Melanocyte of skin (primary cell): ENCODE data around the gene DUS2. TPM values are rescaled to one million over a fixed set of nuclear protein-coding genes. Genes with fewer than 3 reads are reported as not detected.

Experiments used
- small RNA-seq, 2 donors: library from RNA; depleted of rRNA; stranded (forward); fragments of <200 nt; gene quantifications; one replicate each; pipeline ENCODE3, GENCODE V24; 2012
- total RNA-seq, 2 donors: library from RNA; depleted of rRNA; stranded (reverse); fragments of >200 nt; gene quantifications; 2 replicates each; pipeline ENCODE4 v1.2.3, GENCODE V29; 2012

The DUS2 gene
- 10 to 100 TPM; 14.1 to 24.6 TPM for total RNA-seq

GRCh38 chr16:68022728-68023537 lies at the start of gene DUS2, which contains the start of gene DDX28:
TSS of gene DUS2 (plus strand) at chr16:68023284. CDS start at chr16:68038024, 14,740 bp downstream.
TSS of gene DDX28 (minus strand) at chr16:68023232. CDS start at chr16:68023202, 30 bp downstream.

GRCh38 chr16:67979955-67980678 lies 43.0 kb upstream of the DUS2 start, which contains the start of gene DPEP3:
TSS of gene DPEP3 (minus strand) at chr16:67980499. CDS start at chr16:67980380, 119 bp downstream.

GRCh38 chr16:67998779-67999688 lies 24.1 kb upstream of the DUS2 start, which contains the start of gene DPEP2:
TSS of gene DPEP2 (minus strand) at chr16:67999484. CDS start at chr16:67993212, 6,272 bp downstream.

GRCh38 chr16:68015681-68016080 lies 7.4 kb upstream of the DUS2 start, which contains the start of gene DPEP2NB:
TSS of gene DPEP2NB (minus strand) at chr16:68015911. CDS start at chr16:68015770, 141 bp downstream.

GRCh38 chr16:68085259-68086071 lies 62.4 kb downstream of the DUS2 start, which contains the start of gene NFATC3:
TSS of gene NFATC3 (plus strand) at chr16:68085370. CDS start at chr16:68085682, 312 bp downstream.

Small RNAs within 50 kb of the gene (small RNA-seq; reads per million reads assigned to genes)
- gene RF00019: 0 reads per million in 2 donors
- 0.21 to 0.35 reads per million in 2 donors for gene RNU6-359P

Other genes starting within 250 kb of the DUS2 start
- 10 to 100 TPM; 13.8 to 14.0 TPM for gene RANBP10, start 216.7 kb upstream of the DUS2 start, total RNA-seq
- gene TSNAXIP1, start 216.4 kb upstream of the DUS2 start, total RNA-seq: under 1 TPM; 0.67 to 0.69 TPM
- gene THAP11, start 181.0 kb upstream of the DUS2 start, total RNA-seq: 10 to 100 TPM; 26.5 to 40.0 TPM
- gene NUTF2, start 176.4 kb upstream of the DUS2 start, total RNA-seq: 100 to 1,000 TPM; 317 to 429 TPM
- 10 to 100 TPM; 20.3 to 29.0 TPM for gene CENPT, start 175.6 kb upstream of the DUS2 start, total RNA-seq
- 10 to 100 TPM; 55.7 to 64.9 TPM for gene EDC4, start 150.2 kb upstream of the DUS2 start, total RNA-seq
- under 1 TPM in 1 of 2 donors, not detected in 1; 0.34 TPM for gene NRN1L, start 138.4 kb upstream of the DUS2 start, total RNA-seq
- 10 to 100 TPM; 19.6 to 24.1 TPM for gene PSKH1, start 130.0 kb upstream of the DUS2 start, total RNA-seq
- 1 to 10 TPM in 1 of 2 donors, not detected in 1; 1.3 TPM for gene CTRL, start 91.4 kb upstream of the DUS2 start, total RNA-seq
- 10 to 100 TPM; 63.9 to 66.4 TPM for gene PSMB10, start 86.4 kb upstream of the DUS2 start, total RNA-seq
- 1 to 10 TPM; 1.0 to 1.7 TPM for gene LCAT, start 79.2 kb upstream of the DUS2 start, total RNA-seq
- gene SLC12A4, start 54.6 kb upstream of the DUS2 start, total RNA-seq: 10 to 100 TPM; 25.3 to 25.5 TPM
- gene DPEP3, start 42.8 kb upstream of the DUS2 start, total RNA-seq: not detected
- gene DPEP2, start 23.8 kb upstream of the DUS2 start, total RNA-seq: not detected
- gene DPEP2NB, start 7.4 kb upstream of the DUS2 start, total RNA-seq: not detected
- gene DDX28, start 52 bp upstream of the DUS2 start, total RNA-seq: 10 to 100 TPM; 17.6 to 19.6 TPM
- 10 to 100 TPM; 20.3 to 31.3 TPM for gene NFATC3, start 62.1 kb downstream of the DUS2 start, total RNA-seq
- under 1 TPM in 1 of 2 donors, not detected in 1; under 0.01 TPM for gene ESRP2, start 212.8 kb downstream of the DUS2 start, total RNA-seq
- 10 to 100 TPM; 31.0 to 34.4 TPM for gene PLA2G15, start 222.1 kb downstream of the DUS2 start, total RNA-seq
- gene SLC7A6, start 241.2 kb downstream of the DUS2 start, total RNA-seq: 10 to 100 TPM; 30.3 to 34.8 TPM